H1 (cell line): ENCODE data around the gene CFAP74. TPM values are rescaled to one million over a fixed set of nuclear protein-coding genes. Genes with fewer than 3 reads are reported as not detected.
A peak's percentile ranks its signal among the peaks of the same experiment; 100 is the strongest.

Experiments
- BACH1 ChIP-seq: IDR thresholded peaks from 2 replicates; pipeline ENCODE4 v1.6.1; 2012; ENCODE audit warnings: low read length, improper control_type of control experiment
- BCL11A ChIP-seq, 2 experiments: IDR thresholded peaks; one replicate each; pipeline ENCODE4 v1.6.1; 2011; ENCODE audit warnings: low read depth in 2 of 2, low read length in 2 of 2, mild to moderate bottlenecking in 2 of 2
- BRCA1 ChIP-seq: IDR thresholded peaks from 2 replicates; pipeline ENCODE4 v1.6.1; 2012; ENCODE audit warnings: low read depth, low read length, improper control_type of control experiment
- CBX5 ChIP-seq: fragments of 300-800, 300-1000 bp; sonication (generic); IDR thresholded peaks from 2 replicates; pipeline ENCODE4 v1.7.1; 2016; ENCODE audit warnings: antibody characterized with exemption, low read length, low read depth
- GTF2F1 ChIP-seq: IDR thresholded peaks from 2 replicates; pipeline ENCODE4 v1.6.1; 2012; ENCODE audit warnings: low read depth, low read length, improper control_type of control experiment, borderline replicate concordance
- HDAC2 ChIP-seq, 2 experiments: fragments of 300-600 bp in 1 of 2; sonication (generic) in 1 of 2; IDR thresholded peaks; 2 replicates each; pipeline ENCODE4 v1.6.1; 2011 to 2012; ENCODE audit warnings: low read depth in 2 of 2, low read length in 2 of 2, mild to moderate bottlenecking in 2 of 2, moderate library complexity in 2 of 2, borderline replicate concordance in 1 of 2, inconsistent platforms in 1 of 2
- RNF2 ChIP-seq: fragments of 200-900, 300-1000 bp; sonication (generic); IDR thresholded peaks from 2 replicates; pipeline ENCODE4 v1.7.1; 2016; ENCODE audit warnings: borderline replicate concordance, low read depth, mild to moderate bottlenecking, antibody characterized with exemption, low read length; ENCODE audit not compliant: poor library complexity, severe bottlenecking; ENCODE audit errors: missing control alignments
- SIN3A ChIP-seq, 2 experiments: IDR thresholded peaks in 1 of 2; conservative IDR thresholded peaks in 1 of 2; 2 replicates each; pipeline ENCODE4 v1.6.1; 2011 to 2012; ENCODE audit warnings: low read length in 2 of 2, improper control_type of control experiment in 1 of 2, low read depth in 1 of 2, mild to moderate bottlenecking in 1 of 2
- SP1 ChIP-seq: IDR thresholded peaks from 2 replicates; pipeline ENCODE4 v1.6.1; 2011; ENCODE audit warnings: low read depth, low read length
- ZNF274 ChIP-seq: IDR thresholded peaks from 2 replicates; pipeline ENCODE4 v1.7.0; 2012; ENCODE audit warnings: low read length, borderline replicate concordance; ENCODE audit errors: extremely low read depth
- polyA plus RNA-seq, 7 experiments: library from polyadenylated mRNA; depleted of rRNA in 3 of 7; stranded (reverse) in 5 of 7; unstranded in 2 of 7; fragments of >200 nt in 5 of 7; fragments of 200-250 nt in 2 of 7; gene quantifications; 1 replicate in 5 of 7; 2 replicates in 1 of 7; 4 replicates in 1 of 7; pipeline versions ENCODE4 v1.2.1 to v1.2.3, GENCODE V29; 2011 to 2013; ENCODE audit warnings: missing spikeins in 2 of 7, mixed read lengths in 2 of 7
- total RNA-seq: library from RNA; stranded (reverse); fragmentation: NEBNext Ultra II Directional; extraction: Animal tissue kit (Norgen Biotek cat#: 25700); gene quantifications from 2 replicates; pipeline ENCODE4 v1.2.1, GENCODE V29; 2021
- TF ChIP-seq, protein P1 (sequence below), 3 experiments: IDR thresholded peaks; 1 replicate in 2 of 3; 2 replicates in 1 of 3; pipeline versions ENCODE4 v1.5.1 to v1.6.1; 2011; ENCODE audit warnings: low read length in 3 of 3, mild to moderate bottlenecking in 3 of 3, inconsistent platforms in 2 of 3, low read depth in 1 of 3, moderate library complexity in 1 of 3; ENCODE audit not compliant: insufficient read depth in 1 of 3; ENCODE audit errors: control extremely low read depth in 1 of 3
- TF ChIP-seq, protein P2 (sequence below): IDR thresholded peaks from 2 replicates; pipeline ENCODE4 v1.6.1; 2012; ENCODE audit warnings: inconsistent platforms

Gene CFAP74
- total and polyA plus RNA-seq, 2 of the 8 experiments (the other 6 are each of a cell fraction or from before 2014, with no cell fraction given) = 0.09 to 0.20 TPM

DNA sequence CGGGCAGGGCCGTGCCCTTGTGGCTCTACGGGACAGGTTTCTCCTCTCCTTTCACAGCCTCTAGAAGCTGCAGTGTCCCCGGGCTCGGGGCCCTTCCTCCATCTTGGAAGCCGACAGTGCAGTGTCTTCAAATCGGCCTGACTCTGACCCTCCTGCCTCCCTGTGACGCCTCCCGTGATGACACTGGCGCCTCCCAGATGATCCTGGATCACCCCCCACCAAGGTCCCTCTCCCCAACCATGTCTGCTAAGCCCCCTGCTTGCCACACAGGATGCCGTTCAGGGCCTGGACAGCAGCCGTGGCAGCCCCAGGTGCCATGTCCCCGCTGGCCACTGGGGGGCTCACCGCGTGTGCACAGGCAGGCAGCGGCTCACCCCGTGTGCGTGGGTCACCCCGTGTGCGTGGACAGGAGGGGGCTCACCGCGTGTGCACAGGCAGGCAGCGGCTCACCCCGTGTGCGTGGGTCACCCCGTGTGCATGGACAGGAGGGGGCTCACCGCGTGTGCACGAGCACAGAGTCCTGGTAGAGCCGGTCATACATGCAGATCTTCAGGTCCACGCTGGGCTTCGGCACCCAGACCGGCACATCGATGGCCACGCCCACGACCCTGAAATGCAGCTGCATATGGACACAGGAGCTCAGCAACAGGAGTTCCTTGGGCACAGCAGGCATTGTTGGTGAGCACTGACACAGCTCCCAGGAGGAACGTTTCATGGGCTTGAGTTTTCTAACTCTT is 59.6 kb downstream of the CFAP74 start (continued):
- TF ChIP-seq ZNF274 (no peak), HDAC2 (IDR thresholded peaks at IDR 0.05; ENCODE audit: borderline replicate concordance in 1 of 2, low read depth in 2 of 2, low read length in 2 of 2) (peak; percentile 92 to 93), SP1 (no peak), CBX5 (no peak), RNF2 (no peak), BACH1 (peak; percentile 83), BRCA1 (no peak), SIN3A (conservative IDR thresholded peaks at IDR 0.05 in 1 of 2, IDR thresholded peaks at IDR 0.05 in 1 of 2; ENCODE audit: low read depth in 1 of 2, low read length in 2 of 2) (peak in 1 of 2 experiments; percentile 54; a peak in 1 of 4 replicates), BCL11A (IDR thresholded peaks at IDR 0.05; ENCODE audit: low read depth in 2 of 2, low read length in 2 of 2) (no peak), GTF2F1 (no peak)
- TF ChIP-seq, protein P1, sequence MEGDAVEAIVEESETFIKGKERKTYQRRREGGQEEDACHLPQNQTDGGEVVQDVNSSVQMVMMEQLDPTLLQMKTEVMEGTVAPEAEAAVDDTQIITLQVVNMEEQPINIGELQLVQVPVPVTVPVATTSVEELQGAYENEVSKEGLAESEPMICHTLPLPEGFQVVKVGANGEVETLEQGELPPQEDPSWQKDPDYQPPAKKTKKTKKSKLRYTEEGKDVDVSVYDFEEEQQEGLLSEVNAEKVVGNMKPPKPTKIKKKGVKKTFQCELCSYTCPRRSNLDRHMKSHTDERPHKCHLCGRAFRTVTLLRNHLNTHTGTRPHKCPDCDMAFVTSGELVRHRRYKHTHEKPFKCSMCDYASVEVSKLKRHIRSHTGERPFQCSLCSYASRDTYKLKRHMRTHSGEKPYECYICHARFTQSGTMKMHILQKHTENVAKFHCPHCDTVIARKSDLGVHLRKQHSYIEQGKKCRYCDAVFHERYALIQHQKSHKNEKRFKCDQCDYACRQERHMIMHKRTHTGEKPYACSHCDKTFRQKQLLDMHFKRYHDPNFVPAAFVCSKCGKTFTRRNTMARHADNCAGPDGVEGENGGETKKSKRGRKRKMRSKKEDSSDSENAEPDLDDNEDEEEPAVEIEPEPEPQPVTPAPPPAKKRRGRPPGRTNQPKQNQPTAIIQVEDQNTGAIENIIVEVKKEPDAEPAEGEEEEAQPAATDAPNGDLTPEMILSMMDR (IDR thresholded peaks at IDR 0.05; ENCODE audit: control extremely low read depth in 1 of 3, insufficient read depth in 1 of 3, low read depth in 1 of 3, low read length in 3 of 3) = peak in 2 of 3 experiments; percentile 70 to 88; a peak in 3 of 4 replicates
- TF ChIP-seq, protein P2, sequence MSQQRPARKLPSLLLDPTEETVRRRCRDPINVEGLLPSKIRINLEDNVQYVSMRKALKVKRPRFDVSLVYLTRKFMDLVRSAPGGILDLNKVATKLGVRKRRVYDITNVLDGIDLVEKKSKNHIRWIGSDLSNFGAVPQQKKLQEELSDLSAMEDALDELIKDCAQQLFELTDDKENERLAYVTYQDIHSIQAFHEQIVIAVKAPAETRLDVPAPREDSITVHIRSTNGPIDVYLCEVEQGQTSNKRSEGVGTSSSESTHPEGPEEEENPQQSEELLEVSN = 0 out of 2 replicates have a peak, but pooled peaks have one; percentile 15
